RKO (cell line): ENCODE data around the gene CPEB3.
A peak's percentile ranks its signal among the peaks of the same experiment; 100 is the strongest.

Experiments used
- DNase-seq: peaks from one replicate; pipeline ENCODE4 v3.0.0-alpha.2; 2016; ENCODE audit warnings: low spot score

CPEB3 gene

DNA sequence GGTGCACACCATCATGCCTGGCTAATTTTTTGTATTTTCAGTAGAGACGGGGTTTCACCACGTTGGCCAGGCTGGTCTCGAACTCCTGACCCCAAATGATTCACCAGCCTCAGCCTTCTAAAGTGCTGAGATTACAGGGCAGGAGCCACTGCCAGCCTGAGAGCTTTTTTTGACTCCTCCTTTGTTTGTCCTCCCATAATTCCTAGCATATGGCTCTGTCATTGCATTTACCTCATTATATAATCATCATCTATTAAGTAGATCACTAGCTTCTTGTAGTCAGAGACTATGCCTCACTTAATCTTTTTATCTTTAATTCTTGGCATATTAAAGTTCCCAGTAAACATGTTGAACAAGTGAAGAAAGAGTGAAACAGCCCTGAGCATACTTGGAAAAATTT lies 82.1 kb downstream of the CPEB3 start:
- DNase-seq, result peak; percentile 21

DNA sequence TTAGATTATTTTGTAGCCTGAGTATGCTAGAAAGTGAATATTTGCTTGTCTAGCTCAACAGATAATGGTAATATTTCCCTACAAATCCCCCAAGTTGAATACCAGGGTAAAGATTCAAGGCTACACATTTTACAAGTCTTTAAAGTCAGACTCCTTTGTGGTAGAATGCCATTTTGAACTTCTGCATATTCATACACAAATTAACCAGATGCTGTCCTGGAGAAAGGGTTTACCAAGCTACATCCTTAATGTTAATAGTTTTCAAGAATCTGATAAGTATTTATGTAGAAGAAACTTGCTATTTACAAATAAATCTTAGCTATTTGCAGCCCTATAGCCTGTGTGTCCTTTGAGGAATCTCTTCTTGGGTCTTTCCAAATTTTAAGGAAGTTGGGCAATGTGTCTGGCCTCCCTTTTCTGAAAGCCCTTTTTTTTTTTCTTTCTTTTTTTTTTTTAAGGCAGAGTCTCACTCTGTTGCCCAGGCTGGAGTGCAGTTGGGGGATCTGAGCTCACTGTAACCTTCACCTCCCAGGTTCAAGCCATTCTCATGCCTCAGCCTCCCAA lies 82.6 kb downstream of the CPEB3 start:
- DNase-seq, result no peak

DNA sequence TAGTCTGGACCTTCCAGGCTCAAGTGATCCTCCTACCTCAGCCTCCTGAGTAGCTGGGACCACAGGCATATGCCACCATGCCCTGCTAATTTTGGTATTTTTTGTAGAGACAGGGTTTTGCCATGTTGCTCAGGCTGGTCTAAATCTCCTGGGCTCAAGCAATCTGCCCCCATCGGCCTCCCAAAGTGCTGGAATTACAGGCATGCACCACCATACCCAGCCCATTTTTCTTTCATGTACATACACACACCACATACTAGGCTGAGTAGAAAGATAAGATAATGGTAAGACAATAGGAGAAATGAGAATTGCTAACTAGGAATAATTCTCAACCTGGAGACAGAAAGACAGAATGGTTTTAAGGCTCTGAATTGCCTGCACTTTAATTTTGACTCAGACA lies 83.8 kb downstream of the CPEB3 start:
- DNase-seq, result no peak

DNA sequence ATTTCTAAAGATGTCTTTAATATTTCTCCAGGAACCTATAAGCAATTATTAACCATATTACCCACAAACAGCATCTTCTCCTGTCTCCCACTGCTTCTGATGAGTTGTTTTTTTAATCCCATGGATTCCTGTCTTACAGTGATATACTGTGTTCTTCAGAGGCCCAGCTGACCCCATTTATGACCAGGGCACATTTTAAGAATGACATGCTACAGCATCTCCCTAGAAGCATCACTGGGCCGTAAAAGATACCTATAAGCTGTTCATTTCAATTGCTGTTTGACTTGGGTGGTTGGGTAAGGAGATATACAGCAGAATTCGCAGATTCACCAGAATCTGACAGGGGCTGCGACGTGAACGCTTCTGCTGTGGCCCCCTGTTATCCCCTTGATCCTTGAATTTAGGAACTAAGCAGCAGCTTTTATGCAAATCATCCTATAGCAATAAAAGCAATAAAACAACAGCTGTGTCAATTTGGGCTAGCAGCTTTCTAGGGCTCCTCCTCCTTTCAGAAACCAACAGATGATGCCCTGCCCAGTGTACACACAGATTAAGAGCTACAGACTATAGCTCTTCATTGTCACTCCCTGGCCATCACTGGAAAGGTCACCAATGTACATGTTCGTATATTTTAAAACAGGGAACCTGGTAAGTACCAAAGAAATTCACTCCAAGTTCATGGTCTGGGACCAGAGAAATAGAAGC lies 86.8 kb downstream of the CPEB3 start:
- DNase-seq, result no peak

DNA sequence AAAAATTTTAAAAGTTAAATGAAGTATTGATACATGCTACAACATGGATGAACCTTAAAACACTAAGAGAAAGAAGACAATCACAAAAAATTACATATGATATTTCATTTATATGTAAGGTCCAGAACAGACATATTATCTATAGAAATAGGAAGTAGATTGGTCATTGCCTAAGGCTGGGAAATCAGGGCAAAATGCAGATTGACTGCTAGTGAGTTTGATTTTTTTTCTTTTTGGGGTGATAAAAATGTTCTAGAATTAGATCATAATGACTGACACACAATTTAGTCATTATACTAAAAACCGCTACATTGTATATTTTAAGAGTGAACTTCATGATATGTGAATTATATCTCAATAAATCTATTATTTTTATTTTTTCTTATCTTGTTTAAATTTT lies 88.3 kb downstream of the CPEB3 start:
- DNase-seq, result no peak

DNA sequence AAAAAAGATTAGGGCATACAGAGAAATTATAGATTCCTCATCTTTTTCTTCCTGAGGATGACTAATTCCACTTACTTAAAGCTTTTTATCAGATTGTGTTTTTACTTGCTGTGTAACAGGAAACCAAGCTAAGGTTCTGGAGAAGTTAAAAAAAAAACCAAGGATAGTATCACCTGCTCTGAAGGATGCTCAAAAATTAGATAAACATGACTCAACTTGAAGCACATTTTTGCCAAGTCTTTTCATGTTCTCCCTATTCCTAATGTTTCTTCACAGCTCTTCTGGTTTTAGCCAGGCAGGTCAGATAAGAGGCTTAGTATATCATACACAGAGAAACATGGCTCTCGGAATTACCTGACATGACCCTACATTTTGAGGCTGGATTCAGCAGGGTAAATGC lies 90.3 kb downstream of the CPEB3 start:
- no peak for DNase-seq

DNA sequence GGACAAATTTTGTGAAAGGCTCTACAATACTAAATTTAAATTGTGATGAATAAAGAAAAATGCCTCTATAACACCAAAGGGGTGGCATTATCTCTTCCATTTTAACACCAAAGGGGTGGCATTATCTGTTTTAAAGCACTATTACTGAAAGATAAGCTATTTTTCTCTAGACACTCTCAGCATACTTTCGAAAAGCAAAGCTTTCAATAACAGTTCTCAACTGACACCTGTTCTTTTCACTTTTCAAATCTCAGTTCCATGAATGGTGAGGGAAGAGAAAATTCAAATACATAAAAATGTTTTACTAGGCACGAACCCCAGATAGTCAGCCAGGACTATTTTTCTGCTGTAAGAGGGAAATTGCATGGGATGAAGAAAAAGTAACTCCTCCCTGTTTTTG lies 103.8 kb downstream of the CPEB3 start:
- no peak for DNase-seq

DNA sequence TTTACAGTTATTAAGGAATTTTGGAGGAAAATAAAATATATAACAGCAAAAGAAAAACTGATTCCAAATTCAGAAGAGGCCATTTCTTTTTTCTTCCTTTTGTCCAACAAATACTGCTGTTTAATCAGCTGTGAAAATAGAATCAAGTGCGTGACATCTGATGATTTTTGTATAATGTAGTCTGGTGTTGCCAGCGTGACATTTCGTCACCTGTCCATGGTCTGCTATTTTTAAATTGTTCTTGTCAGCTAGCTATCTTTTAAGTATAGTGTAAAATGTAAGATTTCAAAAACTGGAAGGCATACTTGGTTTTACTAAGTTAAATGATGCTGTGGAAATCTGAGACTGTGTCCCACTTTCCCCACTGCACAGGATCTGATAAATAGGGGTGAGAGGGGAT lies 105.9 kb downstream of the CPEB3 start:
- no peak for DNase-seq

DNA sequence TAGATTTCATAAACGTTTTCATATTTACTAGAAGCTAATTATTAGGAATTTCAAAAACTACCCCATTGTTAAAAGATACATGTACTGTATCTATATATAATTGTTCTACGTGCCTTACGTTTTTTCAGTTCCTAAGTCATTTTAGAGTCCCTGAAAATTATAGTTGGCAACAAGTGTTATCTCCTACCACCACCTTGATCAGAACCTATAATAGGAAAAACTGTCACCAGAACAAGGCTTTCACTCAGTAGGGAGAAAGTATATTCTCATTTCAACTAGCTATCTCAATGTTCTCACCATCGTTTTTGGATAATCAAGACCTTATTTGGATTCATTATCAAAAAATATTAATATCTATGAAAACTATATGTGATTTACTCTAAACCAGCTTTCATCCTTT lies 107.7 kb downstream of the CPEB3 start:
- DNase-seq, result no peak

DNA sequence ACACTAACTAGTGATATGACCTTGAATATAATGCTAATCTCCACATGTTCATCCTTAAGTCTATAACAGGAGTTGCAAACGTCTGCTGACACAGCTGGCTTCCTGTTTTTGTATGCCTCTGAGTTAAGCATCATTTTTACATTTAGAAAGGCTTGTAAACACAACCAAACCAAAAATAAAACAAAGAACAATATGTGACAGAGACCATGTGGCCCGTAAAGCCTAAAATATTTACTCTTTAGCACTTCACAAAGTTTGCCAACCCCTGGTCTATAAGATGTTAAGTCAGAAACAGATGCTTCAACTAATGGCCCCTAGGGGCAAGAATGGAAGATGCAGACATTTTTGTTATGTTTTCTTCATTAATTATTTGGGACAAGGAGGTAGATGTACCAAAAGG lies 109.3 kb downstream of the CPEB3 start:
- DNase-seq, result peak; percentile 30

DNA sequence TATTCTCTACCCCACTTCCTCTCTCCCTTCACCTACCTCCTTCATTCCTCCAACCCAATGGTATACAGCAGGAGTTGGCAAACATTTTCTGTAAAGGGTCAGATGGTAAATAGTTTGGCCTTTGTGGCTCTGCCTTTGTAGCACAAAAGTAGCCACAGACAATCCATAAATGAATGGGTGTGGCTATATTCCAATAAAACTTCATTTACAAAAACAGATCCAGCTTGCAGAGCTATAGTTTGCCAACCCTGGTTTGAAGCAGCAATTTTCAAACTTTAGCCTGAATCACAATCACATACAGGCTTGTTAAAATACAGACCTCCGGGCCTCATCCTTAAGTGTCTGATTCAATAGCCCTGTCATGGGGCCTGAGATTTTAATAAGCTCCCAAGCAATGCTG lies 110.5 kb downstream of the CPEB3 start:
- no peak for DNase-seq

DNA sequence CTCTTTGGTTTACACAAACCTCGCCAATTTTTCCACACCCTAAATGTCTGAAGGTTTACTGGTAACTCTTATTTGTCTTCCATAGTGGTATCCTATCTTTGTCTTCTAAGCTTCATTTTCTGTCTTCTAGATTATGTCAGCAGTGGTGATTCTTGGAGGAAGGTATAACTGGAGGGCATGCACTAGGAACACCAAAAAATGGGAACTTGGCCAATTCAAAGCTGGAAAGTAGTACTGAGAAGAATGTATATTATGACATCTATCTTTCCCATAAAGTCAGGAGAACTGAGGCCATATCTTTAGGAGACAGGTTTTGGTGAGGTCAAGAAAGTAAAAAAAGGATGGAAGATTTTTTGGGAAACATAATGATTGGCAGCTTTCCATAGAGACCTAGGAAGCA lies 113.3 kb downstream of the CPEB3 start:
- DNase-seq, result no peak

DNA sequence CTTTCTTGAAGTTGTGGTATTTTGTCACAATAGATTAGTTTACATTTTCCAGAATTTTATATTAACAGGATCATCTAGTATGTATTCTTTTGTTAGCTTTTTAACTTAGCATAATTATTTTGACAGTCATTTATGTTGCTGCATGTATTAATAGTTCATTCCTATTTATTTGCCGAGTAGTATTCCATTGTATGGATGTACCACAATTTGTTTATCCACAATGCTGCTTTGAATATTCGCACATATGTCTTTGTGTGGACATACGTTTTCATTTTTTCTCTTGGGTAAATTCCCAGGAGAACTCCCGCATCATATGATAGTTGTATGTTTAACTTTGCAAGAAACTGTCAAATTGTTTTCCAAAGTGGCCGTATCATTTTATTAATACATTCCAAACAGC lies 115.7 kb downstream of the CPEB3 start:
- no peak for DNase-seq

DNA sequence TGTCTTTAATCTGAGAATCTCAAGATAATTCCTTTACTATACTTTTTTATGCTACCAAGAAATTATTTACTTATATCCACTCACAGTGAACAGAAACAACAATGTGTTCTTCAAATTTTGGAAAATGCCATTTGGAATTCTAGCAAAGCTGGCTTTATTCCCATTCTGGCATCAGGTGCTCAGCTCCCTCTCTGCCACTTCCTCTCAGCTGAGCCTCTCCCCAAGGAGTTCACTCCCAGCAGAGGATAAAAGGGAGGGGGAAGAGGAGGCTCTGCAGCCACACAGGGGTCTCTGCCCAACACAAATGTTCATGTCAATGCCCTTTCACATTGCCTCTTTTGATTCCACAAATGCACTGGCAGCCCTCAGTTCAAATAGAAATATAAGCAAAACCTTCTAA lies 116.9 kb downstream of the CPEB3 start:
- no peak for DNase-seq

DNA sequence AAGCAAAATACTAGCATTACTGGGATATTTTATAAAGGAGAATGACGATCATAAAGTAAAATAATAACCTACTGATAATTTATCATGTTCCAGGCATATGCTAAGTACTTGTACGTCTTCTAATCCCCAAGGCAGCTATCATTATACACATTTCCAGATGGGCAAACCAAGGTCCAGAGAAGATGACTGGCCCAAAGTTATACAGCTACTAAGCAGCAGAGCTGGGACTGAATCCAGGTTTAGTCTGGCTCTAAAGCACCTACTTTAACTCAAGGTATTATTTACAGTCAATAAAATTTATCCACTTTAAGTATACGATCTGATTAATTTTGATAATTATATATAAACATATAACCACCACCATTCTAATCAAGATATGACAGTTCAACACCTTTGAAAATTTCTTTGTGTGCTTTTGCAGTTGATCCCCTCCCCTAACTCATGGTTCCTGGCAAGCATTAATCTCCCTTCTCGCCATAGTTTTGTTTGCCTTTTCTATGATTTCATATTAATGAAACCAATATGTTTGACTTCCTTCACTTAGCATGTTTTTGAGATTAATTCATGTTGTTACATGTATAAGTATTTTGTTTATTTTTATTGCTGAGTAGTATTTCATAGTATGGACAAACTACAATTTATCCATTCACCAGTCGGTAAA lies 126.7 kb downstream of the CPEB3 start:
- DNase-seq, result no peak

DNA sequence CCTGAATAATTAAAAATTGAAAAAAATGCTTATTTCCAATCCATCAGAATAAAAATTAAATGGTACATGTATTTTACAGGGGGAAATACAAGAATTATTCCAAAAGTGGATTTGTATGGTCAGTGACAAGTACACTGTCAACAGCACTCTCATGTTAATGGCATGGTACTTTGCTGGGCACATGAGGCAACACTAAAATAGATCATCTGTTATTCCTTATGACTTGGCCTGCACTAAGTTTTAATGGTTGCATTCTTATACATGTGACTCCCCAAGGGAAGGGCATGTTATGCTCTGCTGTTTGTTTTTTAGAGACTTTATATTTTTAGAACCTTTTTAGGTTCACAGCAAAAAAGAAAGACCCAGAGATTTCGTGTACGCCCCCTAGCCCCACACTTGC lies 128.3 kb downstream of the CPEB3 start:
- DNase-seq, result no peak

DNA sequence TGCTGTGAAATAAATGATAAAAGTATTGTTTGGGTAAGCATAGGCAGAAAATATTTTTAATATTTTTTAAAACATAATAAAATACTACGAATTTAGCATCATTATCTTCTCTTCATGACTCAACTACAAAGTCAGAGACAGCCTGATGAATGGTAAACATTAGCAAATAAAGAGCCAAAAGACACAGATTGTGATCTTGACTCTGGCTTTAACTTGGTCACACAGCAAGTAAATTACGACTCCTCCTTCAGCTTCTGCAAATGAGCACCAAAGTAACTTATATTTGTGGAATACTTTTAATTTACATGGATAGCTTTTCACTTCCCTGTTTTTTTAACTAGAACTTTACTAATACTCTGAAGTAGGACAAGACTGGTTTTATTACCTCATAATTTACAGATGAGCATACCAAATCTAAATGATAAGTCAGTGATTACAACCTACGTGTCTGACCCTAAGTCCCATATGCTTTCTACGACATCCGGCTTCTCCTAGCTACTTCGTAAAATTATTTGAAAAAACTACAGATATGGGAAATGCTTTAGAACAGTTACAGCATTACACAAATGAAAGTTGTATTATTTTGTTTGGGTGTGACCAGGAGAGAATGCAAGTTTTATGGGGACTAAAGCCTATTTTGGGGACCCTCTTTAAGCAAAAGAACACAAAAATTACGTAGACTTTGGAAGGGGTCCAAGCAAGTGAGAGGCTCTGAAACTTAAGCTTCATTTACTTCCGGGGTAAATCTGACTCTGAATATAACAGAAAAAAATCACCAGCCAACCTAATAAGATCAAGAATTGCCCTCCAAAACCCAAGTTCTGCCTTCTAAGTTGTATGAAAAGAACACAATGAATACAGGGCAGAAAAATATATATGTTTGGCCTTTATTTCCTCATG lies 133.8 kb downstream of the CPEB3 start:
- no peak for DNase-seq

DNA sequence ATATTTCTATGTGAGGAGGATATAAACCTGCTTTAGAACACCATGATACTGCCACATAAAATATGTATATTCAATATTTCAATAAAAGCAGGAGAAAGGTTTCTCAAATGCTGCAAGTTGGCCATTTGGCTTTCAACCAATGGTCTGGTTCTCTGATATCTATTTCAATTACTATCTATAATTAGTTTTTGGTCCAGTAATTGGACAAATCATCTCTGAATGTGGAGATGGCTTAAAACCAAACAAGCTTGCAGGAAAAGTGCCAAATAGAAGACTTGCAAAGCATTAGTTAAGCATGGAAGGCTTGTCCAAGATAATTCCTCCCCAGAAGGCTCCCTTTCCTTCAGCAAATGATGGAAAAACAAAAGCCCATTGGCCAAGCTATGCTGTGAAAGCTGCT lies 140.1 kb downstream of the CPEB3 start:
- DNase-seq, result no peak

DNA sequence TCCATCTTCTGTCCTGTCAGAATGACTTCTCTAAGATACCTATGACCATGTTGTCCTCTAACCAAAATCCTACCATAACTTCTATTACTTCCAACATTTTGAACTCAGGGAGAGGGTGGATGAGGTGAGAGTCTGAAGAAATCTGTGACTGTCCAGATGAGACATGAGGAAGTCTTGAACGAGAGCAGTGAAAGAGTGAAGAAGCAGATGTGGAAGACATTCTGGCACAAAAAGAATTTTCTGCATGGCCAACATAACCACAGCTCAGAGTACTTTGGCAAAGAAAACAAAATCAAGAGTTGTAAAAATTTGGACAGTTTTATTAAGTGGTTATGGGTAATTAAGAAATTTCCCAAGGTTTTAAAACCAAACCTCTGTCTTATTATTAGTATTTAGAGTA lies 141.6 kb downstream of the CPEB3 start:
- no peak for DNase-seq

DNA sequence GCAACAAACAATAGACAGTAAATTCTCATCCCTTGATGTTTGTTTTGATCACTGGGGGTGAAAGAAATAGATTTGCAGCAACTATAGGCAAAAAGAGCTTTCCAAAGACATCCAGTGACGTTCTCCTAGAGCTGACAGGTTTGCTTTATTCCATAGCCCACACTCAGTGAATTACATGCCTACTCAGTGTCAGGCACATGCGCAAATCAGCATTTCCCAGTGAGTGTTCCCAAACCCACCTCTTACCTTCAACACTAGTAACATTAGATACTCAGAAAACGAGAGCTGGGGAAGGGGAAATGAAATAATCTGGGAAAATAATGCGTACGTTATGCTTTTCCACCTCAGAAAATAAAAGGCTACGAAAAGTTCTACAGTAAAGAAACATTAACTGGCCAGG lies 144.1 kb downstream of the CPEB3 start:
- no peak for DNase-seq

DNA sequence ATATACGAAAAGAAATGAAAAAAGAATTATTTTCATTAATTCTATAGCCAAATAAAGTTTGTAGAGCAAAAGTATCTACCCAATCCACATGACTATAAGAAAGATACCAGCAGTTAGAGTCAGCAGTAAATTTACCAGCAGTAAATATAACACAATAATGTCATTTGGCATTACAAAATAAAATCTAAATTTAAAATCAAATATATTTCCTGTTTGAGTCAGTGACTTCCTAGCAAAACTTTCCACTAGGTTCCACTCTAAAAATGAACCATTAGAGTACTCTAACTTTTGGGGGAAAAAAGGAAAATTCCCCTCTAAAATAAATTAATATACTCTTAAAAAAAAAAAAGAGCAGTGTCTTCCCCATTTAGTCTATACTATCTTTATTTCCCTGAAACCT lies 144.8 kb downstream of the CPEB3 start:
- no peak for DNase-seq

DNA sequence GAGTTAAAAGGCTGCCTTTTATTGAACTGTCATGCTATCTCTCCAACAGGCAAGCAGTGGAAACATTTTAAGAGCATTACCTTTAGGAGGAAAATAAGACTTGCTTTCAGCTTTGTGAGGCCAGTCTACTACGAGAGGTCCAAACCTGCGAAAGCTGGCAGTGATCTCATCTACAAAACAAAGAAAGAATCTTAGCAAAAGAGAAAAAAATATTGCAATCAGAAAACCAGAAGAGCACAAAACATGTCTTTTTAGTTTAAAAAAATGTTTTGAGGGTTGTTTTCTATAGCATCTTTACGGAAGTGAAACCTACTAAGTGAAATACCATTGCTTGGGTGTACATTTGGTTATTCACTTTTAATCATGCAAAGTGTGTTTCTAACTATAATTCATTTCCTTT lies 147.9 kb downstream of the CPEB3 start:
- DNase-seq, result no peak

DNA sequence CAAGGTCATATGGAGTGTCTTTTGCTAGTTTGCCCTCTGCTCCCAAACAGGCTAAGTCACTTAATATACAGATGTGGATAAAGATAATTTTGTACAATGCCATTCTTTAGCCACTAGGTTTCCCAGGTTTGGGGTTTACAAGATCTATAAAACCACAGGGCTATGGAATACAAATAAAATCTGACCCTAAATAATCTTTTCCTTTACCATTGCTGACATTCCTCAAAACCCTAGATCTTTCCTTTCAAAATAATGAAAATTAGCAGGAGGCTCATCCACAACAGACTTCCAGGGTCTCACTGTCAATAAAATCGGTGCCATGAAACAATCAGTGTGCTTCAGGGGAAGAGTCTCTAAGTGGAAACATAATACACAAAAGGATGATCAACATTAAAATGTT lies 148.4 kb downstream of the CPEB3 start:
- no peak for DNase-seq
